Coronary artery (tissue), 2 donors: ENCODE results near the gene NLRP9.

Experiments used
- DNase-seq: peaks from one replicate; pipeline ENCODE4 v3.0.0-alpha.2; 2017; ENCODE audit warnings: low spot score
- H3K27ac ChIP-seq, 2 donors: fragments of 200-600 bp; sonication (generic); one replicate each; pipeline ENCODE4 v1.5.1; 2016 to 2019
- H3K4me3 ChIP-seq: fragments of 200-600 bp; sonication (generic); 2 replicates; pipeline ENCODE4 v1.5.1; 2016; ENCODE audit warnings: mild to moderate bottlenecking, moderate library complexity
- TF ChIP-seq, protein P1 (sequence below): fragments of 200-600 bp; sonication (generic); IDR thresholded peaks from one replicate; pipeline ENCODE4 v1.5.1; 2019; ENCODE audit warnings: antibody characterized with exemption

The NLRP9 gene

DNA sequence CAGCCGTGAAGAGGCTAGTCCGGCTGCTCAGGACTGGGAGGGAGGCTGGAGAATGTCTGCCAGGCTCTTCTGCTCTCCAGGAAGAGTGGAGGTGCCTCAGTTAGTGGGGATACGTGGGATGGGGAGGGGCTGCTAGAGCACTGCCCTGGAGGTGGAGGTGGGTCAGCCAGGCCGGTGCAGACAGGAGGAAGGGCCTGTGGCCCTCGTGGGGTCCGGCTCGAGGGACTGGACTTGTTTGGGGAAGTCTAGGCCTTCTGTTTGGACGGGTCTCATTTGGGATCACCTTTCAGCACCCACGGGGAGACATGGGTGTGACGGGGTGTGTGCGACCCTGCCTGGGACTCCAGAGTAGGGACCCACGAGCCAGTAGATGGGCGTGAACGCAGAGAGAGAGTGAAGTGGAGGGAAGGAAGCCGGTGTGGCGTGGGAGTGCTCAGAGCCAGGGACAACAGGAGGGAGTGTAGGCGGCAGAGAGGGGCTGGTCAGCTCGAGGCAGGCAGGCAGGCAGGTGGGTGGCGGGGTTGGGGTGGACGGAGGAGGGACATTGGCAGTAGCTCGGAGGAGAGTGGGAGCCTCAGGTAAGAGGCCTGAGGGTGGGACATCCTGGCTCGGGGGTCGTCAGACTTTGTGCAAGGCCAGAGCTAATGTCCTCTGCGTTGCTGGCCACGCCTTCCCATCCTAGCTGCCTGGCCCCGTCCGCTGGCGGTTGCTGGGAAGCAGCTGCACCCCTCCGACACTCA lies 51.7 kb downstream of the NLRP9 start:
- Histone ChIP-seq H3K4me3 (no peak overlapping the region), H3K27ac (no peak overlapping the region)
- TF ChIP-seq, protein P1, sequence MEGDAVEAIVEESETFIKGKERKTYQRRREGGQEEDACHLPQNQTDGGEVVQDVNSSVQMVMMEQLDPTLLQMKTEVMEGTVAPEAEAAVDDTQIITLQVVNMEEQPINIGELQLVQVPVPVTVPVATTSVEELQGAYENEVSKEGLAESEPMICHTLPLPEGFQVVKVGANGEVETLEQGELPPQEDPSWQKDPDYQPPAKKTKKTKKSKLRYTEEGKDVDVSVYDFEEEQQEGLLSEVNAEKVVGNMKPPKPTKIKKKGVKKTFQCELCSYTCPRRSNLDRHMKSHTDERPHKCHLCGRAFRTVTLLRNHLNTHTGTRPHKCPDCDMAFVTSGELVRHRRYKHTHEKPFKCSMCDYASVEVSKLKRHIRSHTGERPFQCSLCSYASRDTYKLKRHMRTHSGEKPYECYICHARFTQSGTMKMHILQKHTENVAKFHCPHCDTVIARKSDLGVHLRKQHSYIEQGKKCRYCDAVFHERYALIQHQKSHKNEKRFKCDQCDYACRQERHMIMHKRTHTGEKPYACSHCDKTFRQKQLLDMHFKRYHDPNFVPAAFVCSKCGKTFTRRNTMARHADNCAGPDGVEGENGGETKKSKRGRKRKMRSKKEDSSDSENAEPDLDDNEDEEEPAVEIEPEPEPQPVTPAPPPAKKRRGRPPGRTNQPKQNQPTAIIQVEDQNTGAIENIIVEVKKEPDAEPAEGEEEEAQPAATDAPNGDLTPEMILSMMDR = no peak
- no peak for DNase-seq

DNA sequence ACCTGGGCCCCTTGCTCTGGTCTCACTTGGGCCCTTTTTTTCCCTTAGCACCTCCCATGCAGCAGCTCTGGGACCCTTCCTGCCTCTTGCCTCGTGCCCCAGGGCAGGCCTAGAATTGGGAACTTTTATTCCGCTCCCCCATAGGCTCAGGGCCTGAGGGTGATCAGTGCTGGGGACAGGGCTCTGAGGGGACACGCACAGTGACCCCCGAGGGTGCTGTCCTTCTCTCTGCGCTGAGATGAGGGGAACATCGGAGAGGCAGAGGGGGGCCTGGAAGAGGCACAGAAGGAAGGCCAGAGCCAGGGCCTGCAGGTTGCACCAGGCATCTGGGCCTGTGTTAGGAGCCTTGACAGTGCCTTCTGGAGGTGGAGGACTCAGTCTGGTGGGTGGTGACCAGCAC lies 52.4 kb downstream of the NLRP9 start:
- no peak for DNase-seq
- H3K27ac ChIP-seq = no peak overlapping the region
- H3K4me3 ChIP-seq = no peak overlapping the region
- TF ChIP-seq, protein P1 = no peak

DNA sequence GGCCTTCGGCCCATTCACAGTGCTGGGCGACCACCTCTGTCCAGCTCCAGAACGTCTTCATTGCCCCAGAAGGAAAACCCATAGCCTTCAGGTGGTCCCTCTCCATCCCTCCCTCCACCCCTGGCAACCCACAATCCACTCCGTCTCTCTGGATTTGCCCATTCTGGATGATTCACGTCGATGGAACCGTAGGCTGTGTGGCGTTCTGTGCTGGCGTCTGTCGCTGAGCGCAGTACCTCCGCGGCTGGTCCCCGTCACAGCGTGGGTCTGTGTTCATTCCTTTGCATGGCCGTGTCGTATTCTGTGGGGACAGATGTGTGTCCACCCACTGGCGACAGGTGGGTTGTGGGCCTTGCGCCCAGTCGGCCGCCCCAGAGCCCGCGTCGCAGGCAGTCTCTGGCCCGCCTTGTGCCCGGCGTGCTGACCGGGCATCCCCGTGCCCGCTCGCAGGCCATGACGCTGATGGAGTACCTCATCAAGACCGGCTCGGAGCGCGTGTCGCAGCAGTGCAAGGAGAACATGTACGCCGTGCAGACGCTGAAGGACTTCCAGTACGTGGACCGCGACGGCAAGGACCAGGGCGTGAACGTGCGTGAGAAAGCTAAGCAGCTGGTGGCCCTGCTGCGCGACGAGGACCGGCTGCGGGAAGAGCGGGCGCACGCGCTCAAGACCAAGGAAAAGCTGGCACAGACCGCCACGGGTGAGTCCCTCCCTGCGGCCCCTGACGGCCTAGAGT lies 53.1 kb downstream of the NLRP9 start:
- Histone ChIP-seq H3K4me3 (no peak overlapping the region), H3K27ac (no peak overlapping the region)
- DNase-seq = no peak
- TF ChIP-seq, protein P1 = no peak

DNA sequence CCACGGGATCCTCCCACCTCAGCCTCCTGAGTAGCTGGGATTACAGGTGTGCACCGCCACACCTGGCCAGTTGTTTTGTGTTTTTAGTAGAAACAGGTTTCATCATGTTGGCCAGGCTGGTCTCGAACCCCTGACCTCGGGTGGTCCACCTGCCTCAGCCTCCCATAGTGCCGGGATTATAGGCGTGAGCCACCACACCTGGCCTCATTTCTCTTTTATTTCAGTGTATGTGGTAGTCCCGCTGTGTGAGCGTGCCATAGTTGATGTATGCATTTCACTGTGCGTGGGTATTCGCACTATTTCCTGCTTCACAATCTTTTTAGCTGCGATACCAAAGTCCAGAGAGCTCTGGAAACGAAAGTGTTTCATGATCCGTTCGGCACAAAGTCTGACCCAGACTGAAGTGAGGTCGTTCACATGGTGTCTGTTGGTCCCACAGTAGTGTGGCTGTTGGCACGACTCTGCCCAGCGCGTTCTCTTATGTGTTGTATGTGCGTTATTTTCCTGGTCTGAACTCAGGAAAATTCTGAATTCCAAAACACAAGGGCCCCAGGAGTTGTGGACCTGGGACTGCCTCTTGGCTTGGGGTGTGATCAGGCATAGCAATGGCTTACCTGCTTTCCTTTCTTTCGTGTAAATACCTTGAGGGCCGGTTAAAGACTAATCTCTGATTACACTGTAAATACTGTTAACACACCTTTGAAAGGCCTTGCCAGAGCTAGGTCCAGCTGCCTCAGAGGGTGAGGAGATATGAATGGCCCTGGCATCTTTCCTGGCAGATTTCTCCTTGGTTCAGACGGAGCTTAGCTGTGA lies 54.5 kb downstream of the NLRP9 start:
- Histone ChIP-seq H3K27ac (no peak overlapping the region), H3K4me3 (no peak overlapping the region)
- no peak for DNase-seq
- TF ChIP-seq, protein P1 = no peak

DNA sequence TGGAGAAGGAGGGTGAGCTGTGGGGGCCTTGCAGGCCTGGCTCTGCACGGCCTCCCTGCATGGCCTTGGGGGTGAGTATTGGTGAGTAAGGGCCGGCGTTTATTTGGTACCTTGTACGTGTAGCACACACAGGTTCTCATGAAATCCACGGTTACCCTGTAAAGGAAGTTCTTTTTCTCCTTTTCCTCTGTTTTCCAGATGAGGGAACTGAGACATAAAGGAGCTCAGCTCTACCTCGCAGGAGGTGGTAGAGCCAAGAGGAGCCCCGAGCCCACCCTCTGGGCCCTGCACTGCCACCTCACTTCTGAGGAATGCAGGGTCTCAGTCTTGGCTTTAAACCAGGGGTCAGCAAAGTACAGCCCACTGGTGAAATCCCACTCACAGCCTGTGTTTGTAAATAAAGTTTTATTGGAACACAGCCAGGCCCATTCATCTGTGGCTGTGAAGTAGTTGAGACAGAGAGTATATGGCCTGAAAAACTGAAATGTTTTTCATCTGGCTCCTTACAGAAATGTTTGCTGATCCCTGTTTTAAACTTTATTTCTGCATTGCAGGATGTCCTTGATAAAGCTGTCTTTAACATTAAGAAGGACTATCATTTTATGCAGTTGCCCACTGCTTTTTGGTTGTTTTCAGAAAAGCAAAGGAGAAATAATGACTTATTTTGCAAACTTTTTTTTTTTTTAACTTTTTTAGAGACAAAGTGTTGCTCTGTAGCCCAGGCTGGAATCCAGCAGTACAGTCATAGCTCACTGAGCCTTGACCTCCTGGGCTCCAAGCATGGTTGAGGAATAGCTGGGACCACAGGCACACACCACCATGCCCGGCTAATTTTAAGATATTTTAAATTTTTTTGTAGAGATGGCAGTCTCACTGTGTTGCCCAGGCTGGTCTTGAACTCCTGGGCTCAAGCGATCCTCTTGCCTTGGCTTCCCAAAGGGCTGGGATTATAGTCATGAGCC lies 56.8 kb downstream of the NLRP9 start:
- DNase-seq = no peak
- TF ChIP-seq, protein P1 = no peak
- no peak overlapping the region for H3K27ac ChIP-seq
- H3K4me3 ChIP-seq = no peak overlapping the region
